Neural progenitor cell (in vitro differentiated cells): ENCODE data around the gene KCNH2.
A peak's percentile ranks its signal among the peaks of the same experiment; 100 is the strongest.

ENCODE experiments used
- EZH2 ChIP-seq: fragments of 200-600 bp; sonication (generic); IDR thresholded peaks from 2 replicates; pipeline ENCODE4 v1.6.1; 2017; ENCODE audit warnings: antibody characterized with exemption, mild to moderate bottlenecking, moderate library complexity
- EZH2phosphoT487 ChIP-seq: fragments of 200-600 bp; sonication (generic); IDR thresholded peaks from 2 replicates; pipeline ENCODE4 v1.6.1; 2017; ENCODE audit warnings: antibody characterized with exemption
- TF ChIP-seq, protein P1 (sequence below): fragments of 200-600 bp; sonication (generic); IDR thresholded peaks from 2 replicates; pipeline ENCODE4 v1.5.1; 2017; ENCODE audit warnings: antibody characterized with exemption, mild to moderate bottlenecking

DNA sequence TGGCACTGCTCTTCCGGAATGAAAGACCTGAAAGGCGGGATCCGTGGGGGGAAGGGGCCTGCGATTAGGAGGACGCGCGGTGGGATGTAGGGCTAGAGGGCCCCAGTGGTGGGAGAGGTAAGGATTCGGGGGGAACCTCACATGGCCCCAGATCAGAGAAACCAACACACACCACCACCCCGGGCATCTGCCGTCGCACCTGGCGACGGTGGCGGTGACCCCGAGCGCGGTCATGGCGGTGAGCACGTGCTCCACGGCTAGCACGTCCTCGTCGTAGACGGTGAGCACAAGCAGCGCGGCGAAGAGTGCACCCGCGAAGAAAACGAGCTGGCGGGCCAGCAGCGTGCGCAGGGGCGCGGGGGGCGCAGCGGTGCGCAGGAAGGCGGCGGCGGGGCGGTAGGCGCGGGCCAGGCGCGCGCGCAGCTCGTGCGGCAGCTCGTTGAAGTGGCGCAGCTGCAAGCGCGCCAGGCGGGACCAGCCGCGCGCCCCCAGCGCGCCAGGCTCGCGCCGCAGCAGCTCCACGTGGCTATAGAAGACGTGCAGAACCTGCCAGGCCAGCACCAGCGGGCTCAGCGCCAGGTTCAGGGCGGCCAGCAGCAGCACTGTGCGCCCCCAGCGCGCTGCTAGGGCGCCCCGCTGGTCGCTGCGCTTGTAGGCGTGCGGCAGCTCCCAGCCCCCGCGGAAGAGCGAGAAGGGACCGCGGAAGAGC, 40.5 kb upstream of the KCNH2 start:
- TF ChIP-seq, protein P1, sequence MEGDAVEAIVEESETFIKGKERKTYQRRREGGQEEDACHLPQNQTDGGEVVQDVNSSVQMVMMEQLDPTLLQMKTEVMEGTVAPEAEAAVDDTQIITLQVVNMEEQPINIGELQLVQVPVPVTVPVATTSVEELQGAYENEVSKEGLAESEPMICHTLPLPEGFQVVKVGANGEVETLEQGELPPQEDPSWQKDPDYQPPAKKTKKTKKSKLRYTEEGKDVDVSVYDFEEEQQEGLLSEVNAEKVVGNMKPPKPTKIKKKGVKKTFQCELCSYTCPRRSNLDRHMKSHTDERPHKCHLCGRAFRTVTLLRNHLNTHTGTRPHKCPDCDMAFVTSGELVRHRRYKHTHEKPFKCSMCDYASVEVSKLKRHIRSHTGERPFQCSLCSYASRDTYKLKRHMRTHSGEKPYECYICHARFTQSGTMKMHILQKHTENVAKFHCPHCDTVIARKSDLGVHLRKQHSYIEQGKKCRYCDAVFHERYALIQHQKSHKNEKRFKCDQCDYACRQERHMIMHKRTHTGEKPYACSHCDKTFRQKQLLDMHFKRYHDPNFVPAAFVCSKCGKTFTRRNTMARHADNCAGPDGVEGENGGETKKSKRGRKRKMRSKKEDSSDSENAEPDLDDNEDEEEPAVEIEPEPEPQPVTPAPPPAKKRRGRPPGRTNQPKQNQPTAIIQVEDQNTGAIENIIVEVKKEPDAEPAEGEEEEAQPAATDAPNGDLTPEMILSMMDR: no peak
- TF ChIP-seq EZH2: peak; percentile 58
- TF ChIP-seq EZH2phosphoT487: no peak
